GM19328 (cell line): ENCODE results near the gene CALN1.
"Not testable (repeated sequence)": the region's sequence is repeated elsewhere in the genome, so short reads cannot be mapped to it uniquely, and the experiment has no call there.

Experiments
- ATAC-seq: cut with Tn5 transposase; IDR thresholded peaks from one replicate; pipeline ENCODE4 v1.9.1; 2021; ENCODE audit warnings: mild to moderate bottlenecking, moderate library complexity; ENCODE audit not compliant: unreplicated experiment

Gene CALN1

GRCh38 chr7:71996141-71996540 is 416.0 kb downstream of the CALN1 start:
- no peak for ATAC-seq

- no peak for ATAC-seq
Measured at GRCh38 chr7:71995111-71995510, 417.0 kb downstream of the CALN1 start.

GRCh38 chr7:71991586-71991985 is 420.6 kb downstream of the CALN1 start:
- no peak for ATAC-seq

GRCh38 chr7:71990138-71990462 is 422.0 kb downstream of the CALN1 start:
- ATAC-seq, result no peak

- no peak for ATAC-seq
Measured at GRCh38 chr7:71988201-71988600, 423.9 kb downstream of the CALN1 start.

GRCh38 chr7:71987200-71987767 is 424.9 kb downstream of the CALN1 start:
- no peak for ATAC-seq

GRCh38 chr7:71984348-71984747 is 427.8 kb downstream of the CALN1 start:
- ATAC-seq, result no peak

- ATAC-seq, result no peak
Measured at GRCh38 chr7:71982851-71983250, 429.3 kb downstream of the CALN1 start.

GRCh38 chr7:71976645-71977044 is 435.5 kb downstream of the CALN1 start:
- no peak for ATAC-seq

- ATAC-seq, result no peak
Measured at GRCh38 chr7:71974611-71975010, 437.5 kb downstream of the CALN1 start.

- ATAC-seq, result no peak
Measured at GRCh38 chr7:71972534-71972933, 439.6 kb downstream of the CALN1 start.

GRCh38 chr7:71970725-71971124 is 441.4 kb downstream of the CALN1 start:
- ATAC-seq, result no peak

GRCh38 chr7:71962636-71963035 is 449.5 kb downstream of the CALN1 start:
- no peak for ATAC-seq

GRCh38 chr7:71961283-71961682 is 450.9 kb downstream of the CALN1 start:
- ATAC-seq, result no peak

- no peak for ATAC-seq
Measured at GRCh38 chr7:71942115-71942514, 470.0 kb downstream of the CALN1 start.

- ATAC-seq, result no peak
Measured at GRCh38 chr7:71937840-71938371, 474.2 kb downstream of the CALN1 start.

GRCh38 chr7:71935674-71936073 is 476.5 kb downstream of the CALN1 start:
- no peak for ATAC-seq

GRCh38 chr7:71933426-71933825 is 478.7 kb downstream of the CALN1 start:
- ATAC-seq, result no peak

- no peak for ATAC-seq
Measured at GRCh38 chr7:71925663-71926062, 486.5 kb downstream of the CALN1 start.

GRCh38 chr7:71914204-71914603 is 497.9 kb downstream of the CALN1 start:
- not testable (repeated sequence) for ATAC-seq

- ATAC-seq, result no peak
Measured at GRCh38 chr7:71912476-71912875, 499.7 kb downstream of the CALN1 start.

- no peak for ATAC-seq
Measured at GRCh38 chr7:71911051-71911450, 501.1 kb downstream of the CALN1 start.

- no peak for ATAC-seq
Measured at GRCh38 chr7:71905821-71906220, 506.3 kb downstream of the CALN1 start.
